ENCODE data around the gene C1RL.

DNA sequence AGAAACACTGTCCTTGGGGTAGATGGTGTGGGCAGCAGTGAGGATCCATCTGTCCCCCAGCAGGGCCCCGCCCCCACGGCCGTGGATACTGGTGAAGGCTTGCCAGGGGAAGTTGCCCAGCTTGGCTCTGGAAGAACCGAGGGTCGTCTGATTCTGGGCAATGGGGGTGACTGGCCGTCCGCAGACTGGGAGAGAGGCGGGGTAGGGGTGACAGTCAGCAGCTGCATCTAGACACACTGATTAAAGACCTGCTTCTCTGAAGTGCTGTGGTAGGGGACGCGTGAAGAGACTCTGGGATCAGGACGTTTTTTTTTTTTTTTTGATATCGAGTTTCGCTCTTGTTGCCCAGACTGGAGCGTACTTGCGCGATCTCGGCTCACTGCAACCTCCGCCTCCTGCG, 12.0 kb downstream of the C1RL start:
- TF ChIP-seq, protein P1, sequence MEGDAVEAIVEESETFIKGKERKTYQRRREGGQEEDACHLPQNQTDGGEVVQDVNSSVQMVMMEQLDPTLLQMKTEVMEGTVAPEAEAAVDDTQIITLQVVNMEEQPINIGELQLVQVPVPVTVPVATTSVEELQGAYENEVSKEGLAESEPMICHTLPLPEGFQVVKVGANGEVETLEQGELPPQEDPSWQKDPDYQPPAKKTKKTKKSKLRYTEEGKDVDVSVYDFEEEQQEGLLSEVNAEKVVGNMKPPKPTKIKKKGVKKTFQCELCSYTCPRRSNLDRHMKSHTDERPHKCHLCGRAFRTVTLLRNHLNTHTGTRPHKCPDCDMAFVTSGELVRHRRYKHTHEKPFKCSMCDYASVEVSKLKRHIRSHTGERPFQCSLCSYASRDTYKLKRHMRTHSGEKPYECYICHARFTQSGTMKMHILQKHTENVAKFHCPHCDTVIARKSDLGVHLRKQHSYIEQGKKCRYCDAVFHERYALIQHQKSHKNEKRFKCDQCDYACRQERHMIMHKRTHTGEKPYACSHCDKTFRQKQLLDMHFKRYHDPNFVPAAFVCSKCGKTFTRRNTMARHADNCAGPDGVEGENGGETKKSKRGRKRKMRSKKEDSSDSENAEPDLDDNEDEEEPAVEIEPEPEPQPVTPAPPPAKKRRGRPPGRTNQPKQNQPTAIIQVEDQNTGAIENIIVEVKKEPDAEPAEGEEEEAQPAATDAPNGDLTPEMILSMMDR (IDR thresholded peaks at IDR 0.05), result no peak
- no peak for TF ChIP-seq POLR2A (IDR thresholded peaks at IDR 0.05)

Data from uterus (tissue), 2 donors.